NOMO-1 treated with dmso at 0.1 percent for 144 hours (cell line): ENCODE measurements around the gene WDHD1.
"Not testable (repeated sequence)": the region's sequence is repeated elsewhere in the genome, so short reads cannot be mapped to it uniquely, and the experiment has no call there.

Experiments used
- DNase-seq: peaks from one replicate; lab custom pipeline; 2025; ENCODE audit not compliant: unreplicated experiment; lab: John Stamatoyannopoulos, UW

WDHD1 gene

GRCh38 chr14:55051165-55051422, 24.2 kb upstream of the WDHD1 start:
- no peak for DNase-seq

GRCh38 chr14:55048900-55049436, 22.1 kb upstream of the WDHD1 start:
- no peak for DNase-seq

DNA sequence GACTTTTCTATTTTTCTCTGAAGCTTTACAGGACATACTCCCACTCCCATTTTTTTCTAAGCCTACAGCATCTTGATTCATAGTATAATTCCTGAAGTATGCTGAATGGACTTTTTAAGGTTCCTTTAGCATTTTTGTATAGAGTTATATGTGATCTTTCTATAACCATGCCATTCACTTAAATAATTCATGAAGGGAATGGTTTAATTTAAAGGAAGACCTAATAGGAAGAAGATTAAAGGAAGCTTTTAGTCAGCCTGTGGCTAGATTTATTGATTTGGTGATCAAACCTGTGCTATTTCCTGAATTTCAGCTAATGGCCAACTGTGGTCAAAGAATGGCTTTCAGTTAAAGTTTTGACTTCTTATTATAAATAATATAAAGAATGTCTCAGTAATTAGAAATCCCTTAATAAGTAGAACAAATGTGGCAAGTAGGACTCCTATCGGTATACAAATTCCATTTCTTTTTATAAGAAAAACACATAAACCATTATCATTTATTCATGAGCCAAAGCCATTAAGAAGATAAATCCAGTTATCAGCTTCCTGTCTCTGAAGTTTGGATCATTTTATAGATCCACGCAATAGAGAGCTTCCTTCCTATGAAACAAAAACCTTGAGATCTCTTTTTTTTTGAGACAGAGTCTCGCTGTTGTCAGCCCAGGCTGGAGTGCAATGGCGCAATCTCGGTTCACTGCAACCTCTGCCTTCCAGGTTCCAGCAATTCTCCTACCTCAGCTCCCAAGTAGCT, 20.6 kb upstream of the WDHD1 start:
- DNase-seq: no peak

DNA sequence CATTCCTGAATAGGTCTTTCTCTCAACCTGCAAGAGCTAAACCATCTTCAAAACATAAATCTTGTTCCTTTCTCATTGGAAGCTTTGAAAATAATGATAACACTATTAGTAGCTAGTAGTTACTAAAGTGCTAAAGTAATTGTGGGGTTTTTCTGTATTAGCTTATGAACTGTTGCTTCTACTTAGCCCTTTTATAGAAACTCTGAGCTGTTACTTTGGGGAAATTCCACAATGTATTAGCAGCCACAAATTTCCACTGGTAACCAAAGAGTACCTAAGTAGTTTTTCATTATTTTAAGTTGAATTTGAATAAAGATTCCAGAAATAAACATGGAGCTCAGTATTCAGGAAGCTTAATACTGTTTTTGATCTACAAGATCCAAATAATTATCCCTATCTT, 18.2 kb upstream of the WDHD1 start:
- DNase-seq: no peak

GRCh38 chr14:55043528-55043927, 16.6 kb upstream of the WDHD1 start:
- DNase-seq: no peak

- no peak for DNase-seq
Observed at GRCh38 chr14:55038708-55039107, 11.8 kb upstream of the WDHD1 start.

GRCh38 chr14:55037995-55038394, 11.1 kb upstream of the WDHD1 start:
- not testable (repeated sequence) for DNase-seq

- no peak for DNase-seq
Observed at GRCh38 chr14:55031190-55031589, 4.3 kb upstream of the WDHD1 start.

DNA sequence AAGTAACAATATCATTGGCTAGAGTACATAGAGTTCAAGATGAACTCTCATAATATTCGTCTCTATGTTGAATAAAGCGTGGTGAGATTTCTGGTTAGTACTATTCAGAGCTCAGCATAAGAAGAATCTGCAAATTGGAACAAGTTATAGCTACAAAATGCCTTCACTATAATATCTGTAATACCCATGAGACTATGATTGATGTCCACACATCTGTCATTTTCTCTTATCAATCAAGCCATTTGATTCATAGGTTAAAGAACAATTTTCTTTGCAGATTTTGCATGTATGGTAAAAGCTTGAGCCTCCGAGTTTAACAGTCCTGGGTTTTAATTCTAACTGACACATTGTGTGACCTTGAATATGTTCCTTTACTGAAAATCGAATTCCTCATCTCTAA, 1.6 kb upstream of the WDHD1 start:
- no peak for DNase-seq

DNA sequence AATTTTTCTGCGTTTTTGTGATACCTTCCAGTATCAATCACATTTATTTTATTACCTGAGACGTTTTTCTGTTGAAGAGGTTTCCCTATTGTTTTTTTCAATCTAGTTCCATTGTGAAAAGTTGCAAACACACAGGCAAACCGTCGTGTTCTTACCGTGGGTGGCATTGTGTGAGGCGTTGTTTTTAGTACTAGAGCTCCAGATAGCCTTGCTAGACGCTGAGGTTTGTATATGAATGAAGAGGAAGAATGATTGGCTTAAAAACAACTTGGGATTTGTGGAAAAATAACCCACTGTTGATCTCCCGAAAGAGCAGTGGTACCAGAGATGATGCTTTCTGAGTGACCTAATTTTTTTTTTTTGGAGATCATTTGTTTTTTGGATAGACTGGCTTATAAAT, 1.2 kb upstream of the WDHD1 start:
- no peak for DNase-seq

- no peak for DNase-seq
Observed at GRCh38 chr14:55026441-55026792, 482 bp downstream of the WDHD1 start.

- DNase-seq: no peak
Observed at GRCh38 chr14:55025948-55026347, 951 bp downstream of the WDHD1 start.

DNA sequence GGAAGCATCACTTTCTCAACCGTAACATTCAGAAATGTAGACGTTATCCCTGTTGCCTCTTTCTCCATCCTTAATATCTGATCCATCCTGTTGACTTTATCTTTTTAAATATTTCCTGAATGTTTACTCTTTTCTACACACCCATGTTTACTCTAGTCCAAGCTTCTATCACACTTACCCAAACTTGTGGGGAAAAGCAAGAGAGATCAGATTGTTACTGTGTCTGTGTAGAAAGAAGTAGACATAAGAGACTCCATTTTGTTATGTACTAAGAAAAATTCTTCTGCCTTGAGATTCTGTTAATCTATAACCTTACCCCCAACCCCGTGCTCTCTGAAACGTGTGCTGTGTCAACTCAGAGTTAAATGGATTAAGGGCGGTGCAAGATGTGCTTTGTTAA, 2.5 kb downstream of the WDHD1 start:
- not testable (repeated sequence) for DNase-seq

- no peak for DNase-seq
Observed at GRCh38 chr14:55019968-55020554, 6.8 kb downstream of the WDHD1 start.

DNA sequence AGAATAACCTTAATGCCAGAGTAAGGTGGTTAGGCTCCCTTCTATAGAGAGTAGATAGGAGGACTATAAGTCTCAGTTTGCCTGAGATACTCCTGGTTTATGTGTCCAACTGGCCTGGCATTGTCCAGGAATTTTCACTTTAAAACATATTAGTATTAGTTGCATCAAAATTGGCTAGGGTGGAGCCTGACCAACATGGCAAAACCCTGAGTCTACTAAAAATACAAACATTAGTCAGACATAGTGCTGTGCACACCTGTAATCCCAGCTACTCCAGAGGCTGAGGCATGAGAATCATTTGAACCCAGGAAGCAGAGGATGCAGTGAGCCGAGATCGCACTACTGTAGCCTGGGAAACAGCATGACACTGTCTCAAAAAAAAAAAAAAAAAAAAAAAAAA, 11.9 kb downstream of the WDHD1 start:
- DNase-seq: no peak

DNA sequence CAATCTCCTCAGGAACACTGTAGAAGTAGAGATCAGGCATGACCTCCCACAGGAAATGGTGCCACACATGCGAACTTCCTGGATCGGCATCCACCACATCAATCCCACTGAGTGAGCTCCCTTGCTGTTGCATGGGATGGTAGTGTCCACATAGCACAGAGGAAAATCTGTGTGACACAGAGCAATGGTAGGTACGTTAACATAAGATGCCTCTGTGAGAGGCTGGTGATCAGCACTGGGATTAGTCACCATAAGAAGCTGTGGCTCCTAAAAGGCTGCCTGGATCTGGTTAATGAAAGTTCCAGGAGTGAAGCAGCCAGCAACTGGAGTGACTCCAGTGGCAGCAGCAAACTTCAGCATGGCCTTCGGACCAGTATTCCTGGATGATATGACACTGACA, 21.8 kb downstream of the WDHD1 start:
- DNase-seq: no peak

- DNase-seq: peak; percentile 48
Observed at GRCh38 chr14:55000381-55000780, 26.5 kb downstream of the WDHD1 start.

DNA sequence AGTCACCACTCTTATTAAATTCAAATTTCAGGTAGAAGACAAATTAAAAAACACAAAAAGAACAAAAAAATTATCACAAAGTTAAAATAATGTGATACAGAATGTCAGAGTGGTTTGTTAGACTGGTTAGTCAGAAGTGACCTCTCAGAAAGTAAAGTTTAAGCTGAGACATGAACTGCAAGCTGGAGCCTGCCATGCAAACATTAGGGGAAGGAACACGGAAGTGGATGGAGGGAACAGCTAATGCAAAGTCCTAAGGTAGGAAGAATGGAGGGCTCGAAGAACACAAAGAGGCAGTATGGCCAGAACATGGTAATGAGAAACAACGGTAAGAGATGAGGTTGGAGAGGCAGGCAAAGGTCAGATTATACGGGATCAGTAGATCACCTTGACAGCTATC, 41.7 kb downstream of the WDHD1 start:
- no peak for DNase-seq

DNA sequence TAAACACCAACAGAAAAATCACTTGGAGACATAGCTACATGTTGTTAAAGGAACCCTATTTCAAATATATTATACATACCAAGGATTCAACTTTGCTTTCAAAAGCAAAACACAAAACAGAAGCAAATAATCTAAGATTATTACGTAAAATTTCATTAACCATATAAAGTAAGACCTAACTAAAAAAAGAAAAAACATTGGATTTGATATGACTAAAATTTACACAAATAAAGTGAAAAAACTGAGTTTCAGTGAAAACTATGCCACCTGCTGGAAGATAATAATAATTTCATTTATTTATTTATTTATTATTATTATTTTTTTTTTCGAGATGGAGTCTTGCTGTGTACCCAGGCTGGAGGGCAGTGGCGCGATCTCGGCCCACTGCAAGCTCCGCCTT, 45.2 kb downstream of the WDHD1 start:
- DNase-seq: no peak

DNA sequence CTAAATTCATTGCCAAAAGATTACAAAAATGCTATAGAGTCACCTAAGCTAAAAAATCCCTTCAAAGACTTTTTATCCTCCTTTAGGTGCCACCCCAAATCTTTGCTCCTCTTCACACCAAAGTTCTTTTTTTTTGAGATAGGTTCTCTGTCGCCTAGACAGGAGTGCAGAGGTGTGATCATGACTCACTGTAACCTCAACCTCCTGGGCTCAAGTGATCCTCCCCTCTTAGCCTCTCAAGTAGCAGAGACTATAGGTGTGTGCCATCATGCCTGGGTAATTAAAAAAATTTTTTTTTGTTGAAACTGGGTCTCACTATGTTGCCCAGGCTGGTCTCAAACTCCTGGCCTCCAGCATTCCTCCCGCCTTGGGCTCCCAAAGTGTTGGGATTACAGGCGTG, 47.9 kb downstream of the WDHD1 start:
- no peak for DNase-seq

- DNase-seq: no peak
Observed at GRCh38 chr14:54976316-54976715, 50.6 kb downstream of the WDHD1 start.

GRCh38 chr14:54975856-54976255, 51.0 kb downstream of the WDHD1 start:
- no peak for DNase-seq

GRCh38 chr14:54974788-54975414, 52.0 kb downstream of the WDHD1 start:
- DNase-seq: no peak
